CD14-positive monocyte (primary cell): ENCODE results near the gene HSPB6. TPM values are rescaled to one million over a fixed set of nuclear protein-coding genes. Genes with fewer than 3 reads are reported as not detected.
A peak's percentile ranks its signal among the peaks of the same experiment; 100 is the strongest.

Experiments
- DNase-seq, 3 donors: peaks; one replicate each; pipeline ENCODE4 v3.0.0-alpha.2; 2011 to 2022
- H2AFZ ChIP-seq: 2 replicates; pipeline ENCODE4 v1.6.0; 2012; ENCODE audit warnings: mild to moderate bottlenecking, low read depth, low read length, inconsistent platforms; ENCODE audit not compliant: insufficient read depth, poor library complexity, severe bottlenecking
- H3K27ac ChIP-seq, 2 donors: 1 replicate in 1 of 2; 2 replicates in 1 of 2; pipeline ENCODE4 v1.5.1; 2012 to 2013; ENCODE audit warnings: low read length in 2 of 2, control low read depth in 1 of 2, inconsistent platforms in 1 of 2, low read depth in 1 of 2, mild to moderate bottlenecking in 1 of 2
- H3K27me3 ChIP-seq, 2 donors: one replicate each; pipeline versions ENCODE4 v1.6.0 to v1.6.1; 2011 to 2013; ENCODE audit warnings: low read length in 2 of 2; ENCODE audit not compliant: control insufficient read depth in 2 of 2, insufficient read depth in 2 of 2
- H3K36me3 ChIP-seq, 2 donors: replicated peaks in 1 of 2; 1 replicate in 1 of 2; 2 replicates in 1 of 2; pipeline versions ENCODE4 v1.5.1 to v1.6.1; 2012 to 2013; ENCODE audit warnings: low read length in 2 of 2, control low read depth in 1 of 2, inconsistent platforms in 1 of 2, mild to moderate bottlenecking in 1 of 2; ENCODE audit not compliant: insufficient read depth in 2 of 2, control insufficient read depth in 1 of 2
- H3K4me1 ChIP-seq, 2 donors: 1 replicate in 1 of 2; 2 replicates in 1 of 2; pipeline versions ENCODE4 v1.5.1 to v1.6.1; 2012 to 2013; ENCODE audit warnings: low read length in 2 of 2, control low read depth in 1 of 2, inconsistent platforms in 1 of 2, mild to moderate bottlenecking in 1 of 2, moderate library complexity in 1 of 2; ENCODE audit not compliant: insufficient read depth in 2 of 2, control insufficient read depth in 1 of 2
- H3K4me2 ChIP-seq: replicated peaks from 2 replicates; pipeline ENCODE3; 2012; ENCODE audit warnings: low read length, moderate library complexity, mild to moderate bottlenecking; ENCODE audit not compliant: poor library complexity, severe bottlenecking; ENCODE audit errors: extremely low read depth
- H3K4me3 ChIP-seq, 3 experiments: fragments of 200-600 bp in 1 of 3; sonication (generic) in 1 of 3; replicated peaks in 1 of 3; 1 replicate in 2 of 3; 2 replicates in 1 of 3; pipeline ENCODE4 v1.5.1; 2011 to 2013; ENCODE audit warnings: low read length in 3 of 3, mild to moderate bottlenecking in 3 of 3, control low read depth in 2 of 3, low read depth in 2 of 3, inconsistent platforms in 1 of 3, moderate library complexity in 1 of 3
- H3K79me2 ChIP-seq: 2 replicates; pipeline ENCODE4 v1.6.0; 2012; ENCODE audit warnings: mild to moderate bottlenecking, control low read depth, inconsistent platforms, low read length, moderate library complexity; ENCODE audit not compliant: insufficient read depth
- H3K9ac ChIP-seq: 2 replicates; pipeline ENCODE4 v1.6.0; 2017; ENCODE audit warnings: low read length, mild to moderate bottlenecking; ENCODE audit not compliant: insufficient read depth, poor library complexity, severe bottlenecking
- H3K9me3 ChIP-seq, 2 donors: replicated peaks in 1 of 2; 1 replicate in 1 of 2; 2 replicates in 1 of 2; pipeline versions ENCODE4 v1.5.1 to v1.6.1; 2012 to 2013; ENCODE audit warnings: low read length in 2 of 2, control low read depth in 1 of 2; ENCODE audit not compliant: control insufficient read depth in 1 of 2, insufficient read depth in 1 of 2
- H4K20me1 ChIP-seq: 2 replicates; pipeline ENCODE4 v1.6.0; 2012; ENCODE audit warnings: mild to moderate bottlenecking, low read length, control low read depth, moderate library complexity; ENCODE audit not compliant: insufficient read depth
- H3K27ac Mint-ChIP-seq, 7 donors: one replicate each; pipeline ENCODE4 v1.8.0; 2020; ENCODE audit warnings: mild to moderate bottlenecking in 7 of 7, mixed read lengths in 7 of 7, moderate library complexity in 6 of 7, inconsistent platforms in 2 of 7
- H3K27me3 Mint-ChIP-seq, 3 donors: one replicate each; pipeline ENCODE4 v1.8.0; 2021 to 2022; ENCODE audit warnings: low read depth in 3 of 3, mild to moderate bottlenecking in 3 of 3, mixed read lengths in 3 of 3, moderate library complexity in 3 of 3, inconsistent platforms in 1 of 3
- H3K36me3 Mint-ChIP-seq, 2 donors: one replicate each; pipeline ENCODE4 v1.8.0; 2020; ENCODE audit warnings: mixed read lengths in 2 of 2, inconsistent platforms in 1 of 2, mild to moderate bottlenecking in 1 of 2
- H3K4me1 Mint-ChIP-seq: one replicate; pipeline ENCODE4 v1.8.0; 2020; ENCODE audit warnings: mild to moderate bottlenecking, mixed read lengths
- H3K4me3 Mint-ChIP-seq, 2 donors: one replicate each; pipeline ENCODE4 v1.8.0; 2020; ENCODE audit warnings: mild to moderate bottlenecking in 2 of 2, mixed read lengths in 2 of 2, moderate library complexity in 1 of 2
- H3K9me3 Mint-ChIP-seq, 7 donors: one replicate each; pipeline ENCODE4 v1.8.0; 2020 to 2022; ENCODE audit warnings: mixed read lengths in 7 of 7, mild to moderate bottlenecking in 6 of 7, moderate library complexity in 6 of 7, inconsistent platforms in 2 of 7
- WGBS: methylation state at CpG from one replicate; pipeline ENCODE4 v1.1.5; 2013; ENCODE audit warnings: missing lambda C conversion rate; ENCODE audit not compliant: insufficient coverage; 5-methylcytosine and 5-hydroxymethylcytosine counted together
- intact Hi-C, 2 donors: fragments of 100-400 bp; cut with micrococcal nuclease; formaldehyde crosslinking; loops; one replicate each; pipeline versions ENCODE4 v1.15.0 to v1.15.1; 2023
- polyA plus RNA-seq, 3 donors: library from polyadenylated mRNA; depleted of rRNA in 1 of 3; unstranded in 2 of 3; stranded (reverse) in 1 of 3; fragments of 300-500 nt in 2 of 3; fragments of >200 nt in 1 of 3; fragmentation: Illumina TruSeq in 2 of 3; gene quantifications; 1 replicate in 2 of 3; 2 replicates in 1 of 3; pipeline ENCODE4 v1.2.3, GENCODE V29; 2012 to 2021
- TF ChIP-seq, protein P1 (sequence below): fragments of 200-600 bp; IDR thresholded peaks from one replicate; pipeline ENCODE4 v1.8.0; 2022; ENCODE audit warnings: antibody characterized with exemption, mild to moderate bottlenecking

The HSPB6 gene
- polyA plus RNA-seq, 3 donors = not detected

DNA sequence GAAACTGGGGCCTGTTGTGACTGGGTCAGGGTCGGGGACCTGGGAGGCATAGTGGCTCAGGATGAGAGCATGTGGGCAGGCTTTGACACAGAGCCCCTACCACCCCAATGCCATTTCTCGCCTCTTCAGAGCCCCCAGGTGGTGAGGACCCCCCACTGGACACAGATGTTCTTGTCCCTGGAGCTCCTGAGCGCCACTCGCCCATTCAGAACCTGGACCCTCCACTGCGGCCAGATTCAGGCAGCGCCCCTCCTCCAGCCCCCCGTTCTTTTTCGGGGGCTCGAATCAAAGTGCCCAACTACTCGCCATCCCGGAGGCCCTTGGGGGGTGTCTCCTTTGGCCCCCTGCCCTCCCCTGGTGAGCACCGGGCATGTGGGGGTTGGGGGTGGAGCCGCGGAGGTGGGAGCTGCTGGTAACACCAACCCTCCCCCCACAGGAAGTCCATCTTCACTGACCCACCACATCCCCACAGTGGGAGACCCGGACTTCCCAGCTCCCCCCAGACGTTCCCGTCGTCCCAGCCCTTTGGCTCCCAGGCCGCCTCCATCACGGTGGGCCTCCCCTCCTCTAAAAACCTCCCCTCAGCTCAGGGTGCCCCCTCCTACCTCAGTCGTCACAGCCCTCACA, 24.9 kb downstream of the HSPB6 start:
- no peak for DNase-seq
- H3K9me3 Mint-ChIP-seq = no peaks in the 10 kb centered on the region
- no peak overlapping the region for H3K4me3 Mint-ChIP-seq
- peaks cover 87 to 100% of the 10 kb centered on the region in 2 donors for H3K36me3 ChIP-seq
- H3K4me2 ChIP-seq = no peak overlapping the region
- no peak overlapping the region for H2AFZ ChIP-seq
- no peaks in the 10 kb centered on the region for H3K27me3 ChIP-seq
- no peak overlapping the region for H3K9ac ChIP-seq
- TF ChIP-seq, protein P1, sequence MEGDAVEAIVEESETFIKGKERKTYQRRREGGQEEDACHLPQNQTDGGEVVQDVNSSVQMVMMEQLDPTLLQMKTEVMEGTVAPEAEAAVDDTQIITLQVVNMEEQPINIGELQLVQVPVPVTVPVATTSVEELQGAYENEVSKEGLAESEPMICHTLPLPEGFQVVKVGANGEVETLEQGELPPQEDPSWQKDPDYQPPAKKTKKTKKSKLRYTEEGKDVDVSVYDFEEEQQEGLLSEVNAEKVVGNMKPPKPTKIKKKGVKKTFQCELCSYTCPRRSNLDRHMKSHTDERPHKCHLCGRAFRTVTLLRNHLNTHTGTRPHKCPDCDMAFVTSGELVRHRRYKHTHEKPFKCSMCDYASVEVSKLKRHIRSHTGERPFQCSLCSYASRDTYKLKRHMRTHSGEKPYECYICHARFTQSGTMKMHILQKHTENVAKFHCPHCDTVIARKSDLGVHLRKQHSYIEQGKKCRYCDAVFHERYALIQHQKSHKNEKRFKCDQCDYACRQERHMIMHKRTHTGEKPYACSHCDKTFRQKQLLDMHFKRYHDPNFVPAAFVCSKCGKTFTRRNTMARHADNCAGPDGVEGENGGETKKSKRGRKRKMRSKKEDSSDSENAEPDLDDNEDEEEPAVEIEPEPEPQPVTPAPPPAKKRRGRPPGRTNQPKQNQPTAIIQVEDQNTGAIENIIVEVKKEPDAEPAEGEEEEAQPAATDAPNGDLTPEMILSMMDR = no peak
- H3K36me3 Mint-ChIP-seq = peaks cover 80 to 97% of the 10 kb centered on the region in 2 donors
- no peaks in the 10 kb centered on the region for H3K79me2 ChIP-seq
- H3K4me1 Mint-ChIP-seq = no peaks in the 10 kb centered on the region
- no peak overlapping the region for H3K27ac ChIP-seq
- H3K9me3 ChIP-seq = no peaks in the 10 kb centered on the region
- no peak overlapping the region for H3K27ac Mint-ChIP-seq
- no peaks in the 10 kb centered on the region for H3K4me1 ChIP-seq
- peaks cover 0 to 3% (median 0%) of the 10 kb centered on the region in 3 donors for H3K27me3 Mint-ChIP-seq
- H3K4me3 ChIP-seq = no peak overlapping the region
- WGBS = 97% methylated on average over 14 of the region's 21 CpGs
- peaks cover 71% of the 10 kb centered on the region for H4K20me1 ChIP-seq
- intact Hi-C loops = no loop called here

DNA sequence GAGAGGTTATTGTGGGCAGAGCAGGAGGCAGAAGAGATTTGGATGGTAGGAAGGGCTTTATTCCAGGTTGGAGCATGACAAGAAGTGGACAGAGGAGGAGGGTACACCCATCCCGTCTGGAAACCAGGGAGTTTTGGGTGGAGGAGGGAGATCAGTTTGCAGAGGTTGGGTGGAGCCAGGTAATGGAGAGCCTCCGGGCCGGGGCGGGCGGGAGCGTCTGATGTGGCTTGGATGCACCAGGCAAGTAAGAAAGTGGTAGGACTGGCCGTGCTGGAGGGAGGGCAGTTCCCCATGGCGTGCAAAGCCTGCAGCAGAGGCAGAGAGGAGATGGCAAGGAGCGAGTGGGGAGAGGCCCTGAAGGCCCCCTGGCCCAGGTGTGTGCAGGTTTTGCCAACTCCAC, 25.5 kb downstream of the HSPB6 start:
- Mint-ChIP-seq H3K27me3 (peaks cover 0 to 3% (median 0%) of the 10 kb centered on the region in 3 donors), H3K4me3 (no peak overlapping the region), H3K27ac (peak overlapping the region in 2 of 7 donors; percentile 8 to 11), H3K36me3 (peaks cover 78 to 97% of the 10 kb centered on the region in 2 donors), H3K4me1 (no peaks in the 10 kb centered on the region), H3K9me3 (no peaks in the 10 kb centered on the region)
- peaks cover 66% of the 10 kb centered on the region for H4K20me1 ChIP-seq
- TF ChIP-seq, protein P1 = no peak
- H3K4me1 ChIP-seq = no peaks in the 10 kb centered on the region
- H2AFZ ChIP-seq = no peak overlapping the region
- peaks cover 86 to 100% of the 10 kb centered on the region in 2 donors for H3K36me3 ChIP-seq
- no peaks in the 10 kb centered on the region for H3K79me2 ChIP-seq
- DNase-seq = no peak
- H3K27me3 ChIP-seq = no peaks in the 10 kb centered on the region
- no peak overlapping the region for H3K4me2 ChIP-seq
- 95% methylated on average over 9 of the region's 9 CpGs for WGBS
- no peak overlapping the region for H3K4me3 ChIP-seq
- intact Hi-C loops = no loop called here
- H3K9ac ChIP-seq = no peak overlapping the region
- no peak overlapping the region for H3K27ac ChIP-seq
- H3K9me3 ChIP-seq = no peaks in the 10 kb centered on the region
